Activated T-cell treated with anti-CD3 and anti-CD28 coated beads for 1 hour (primary cell): ENCODE measurements around the gene CCDC69.
A peak's percentile ranks its signal among the peaks of the same experiment; 100 is the strongest.

ENCODE experiments used
- DNase-seq: peaks from one replicate; pipeline ENCODE4 v3.0.0-alpha.2; 2020; ENCODE audit warnings: low read depth

CCDC69 gene

DNA sequence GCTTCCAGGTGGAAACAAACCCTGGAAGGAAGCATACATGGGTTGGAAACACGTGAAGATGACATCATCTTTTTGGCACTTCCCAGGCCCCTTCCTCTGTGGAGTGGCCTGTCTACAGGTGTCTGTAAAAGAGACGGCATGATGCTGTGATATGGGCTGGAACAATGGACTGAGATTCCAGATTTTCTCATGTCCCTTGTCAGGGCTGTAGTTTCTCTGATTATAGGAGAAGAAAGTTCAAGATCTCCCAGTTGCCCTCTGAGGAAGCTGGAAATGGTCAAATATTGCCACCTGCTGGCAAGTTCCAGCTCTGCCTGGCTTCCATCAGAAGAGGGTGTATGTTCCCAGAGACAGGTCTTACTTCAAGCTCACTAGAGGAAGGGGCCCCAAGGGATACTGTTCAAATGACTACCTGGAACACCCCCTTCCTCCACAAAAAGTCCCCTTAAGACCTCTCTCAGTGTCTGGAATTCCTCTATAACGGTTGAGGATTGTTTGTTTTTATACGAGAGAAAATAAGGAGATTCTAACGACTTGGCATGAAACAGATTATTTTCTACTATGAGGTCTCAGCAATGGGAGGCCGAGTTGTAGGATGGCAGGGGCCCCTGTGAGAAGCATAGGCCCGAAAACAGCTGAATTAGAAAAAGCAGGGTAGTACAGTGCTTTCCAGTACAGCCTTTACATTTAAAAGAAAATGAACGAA is 59.1 kb downstream of the CCDC69 start:
- peak; percentile 66 for DNase-seq

DNA sequence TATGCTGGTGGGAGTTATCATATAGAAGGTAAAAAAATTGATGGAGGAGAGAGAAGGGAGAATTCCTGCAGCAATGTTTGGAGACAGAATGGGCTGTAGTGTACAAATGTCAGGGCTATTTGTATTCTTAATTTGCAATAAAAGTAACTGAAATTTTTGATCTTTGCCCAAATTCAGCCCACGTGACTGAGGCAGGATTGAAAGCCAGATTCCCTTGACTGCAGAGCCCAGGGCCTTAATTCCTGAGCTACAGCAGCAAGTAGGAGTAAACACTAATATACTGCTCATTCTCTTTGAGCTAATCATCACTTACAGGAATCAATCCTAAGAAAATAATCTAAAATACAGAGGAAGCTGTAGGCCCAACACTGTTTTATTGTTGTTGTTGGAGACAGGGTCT is 61.1 kb downstream of the CCDC69 start:
- no peak for DNase-seq

DNA sequence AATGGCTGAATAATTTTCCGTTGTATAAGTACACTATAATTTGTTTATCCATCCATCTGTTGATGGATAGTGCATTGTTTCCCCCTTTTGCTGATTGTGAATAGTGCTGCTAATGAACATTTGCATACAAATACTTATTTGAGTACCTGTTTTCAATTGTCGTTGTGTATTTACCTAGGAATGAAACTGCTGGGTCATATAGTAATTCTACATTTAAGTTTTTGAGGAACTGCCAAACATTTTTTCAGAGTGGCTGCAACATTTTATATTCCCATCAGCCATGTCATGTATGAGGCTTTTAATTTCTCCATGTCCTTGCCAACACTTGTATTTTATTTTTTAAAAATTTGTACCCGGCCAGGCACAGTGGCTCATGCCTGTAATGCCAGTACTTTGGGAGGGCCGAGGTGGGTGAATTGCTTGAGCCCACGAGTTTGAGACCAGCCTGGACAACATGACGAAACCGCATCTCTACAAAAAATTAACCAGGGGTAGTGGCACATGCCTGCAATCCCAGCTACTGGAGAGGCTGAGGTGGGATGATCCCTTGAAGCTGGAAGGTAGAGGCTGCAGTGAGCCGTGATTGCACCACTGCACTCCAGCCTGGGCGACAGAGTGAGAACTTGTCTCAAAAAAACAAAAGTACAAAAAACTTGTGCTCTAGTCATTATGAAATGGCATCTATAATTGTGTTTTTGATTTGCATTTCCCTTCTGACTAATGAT is 64.1 kb downstream of the CCDC69 start:
- no peak for DNase-seq

DNA sequence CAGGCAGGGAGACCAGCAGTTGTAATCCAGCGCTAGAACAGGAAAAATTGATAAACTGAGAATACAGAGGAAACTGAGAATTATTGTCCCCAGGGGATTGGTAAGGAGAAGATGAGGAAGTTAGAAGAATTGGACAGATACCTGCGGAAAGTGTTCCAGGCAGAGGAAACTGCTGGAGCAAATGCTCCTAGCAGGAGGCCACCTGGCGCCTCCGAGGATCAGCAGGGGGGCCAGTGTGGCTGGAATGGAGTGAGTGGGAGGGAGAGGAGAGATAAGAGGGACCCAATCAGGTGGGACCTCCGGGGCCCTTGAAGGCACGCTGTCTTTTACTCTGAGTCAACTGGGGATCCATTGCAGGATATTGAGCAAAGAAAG is 65.6 kb downstream of the CCDC69 start:
- no peak for DNase-seq

DNA sequence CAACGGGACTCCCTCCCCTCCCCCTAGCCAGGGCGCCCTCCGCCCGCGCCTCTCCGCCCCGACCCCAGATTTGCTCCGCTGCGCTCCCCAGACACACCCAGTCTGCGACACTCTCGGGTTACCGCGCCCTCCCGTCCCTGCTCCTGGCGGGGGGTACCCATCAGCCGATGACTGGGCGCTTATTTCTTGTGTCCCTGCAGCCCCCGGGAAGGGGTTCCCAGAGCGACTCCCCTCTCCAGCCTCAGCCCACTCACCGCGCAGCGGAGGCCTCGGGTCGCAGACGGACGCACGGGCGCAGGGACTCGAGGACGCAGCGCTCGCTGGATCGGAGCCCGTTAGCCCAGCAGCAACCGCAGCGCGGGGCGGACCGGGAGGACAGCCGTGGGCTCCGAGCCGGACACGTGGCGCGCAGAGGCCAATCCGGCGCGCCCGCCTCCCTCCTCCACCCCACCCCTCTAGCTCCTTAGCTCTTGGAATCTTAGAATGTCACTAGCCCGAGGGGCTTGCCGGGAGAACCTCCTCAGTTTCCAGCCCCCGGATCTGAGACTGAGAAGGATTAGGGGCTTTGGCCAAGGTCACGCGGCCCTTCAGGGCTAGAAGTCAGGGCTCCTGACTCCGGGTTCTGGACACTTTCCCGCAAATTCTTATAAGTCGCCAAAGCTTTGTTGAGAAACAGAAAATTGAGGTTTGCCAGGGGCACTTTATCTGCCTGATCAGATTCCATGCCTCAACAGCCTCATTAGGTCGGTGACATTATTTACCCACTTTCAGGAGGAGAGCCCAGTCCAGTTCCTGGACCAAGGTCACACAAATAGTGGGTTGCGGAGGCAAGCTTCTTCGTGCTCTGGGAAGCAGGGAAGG is 66.2 kb downstream of the CCDC69 start, which contains the start of gene ANXA6:
Gene ANXA6, minus strand, starts transcription at position 354 of the 861 bp plus-strand sequence. CDS start 9,878 bp downstream, outside the sequence.
- DNase-seq: peak; percentile 51

DNA sequence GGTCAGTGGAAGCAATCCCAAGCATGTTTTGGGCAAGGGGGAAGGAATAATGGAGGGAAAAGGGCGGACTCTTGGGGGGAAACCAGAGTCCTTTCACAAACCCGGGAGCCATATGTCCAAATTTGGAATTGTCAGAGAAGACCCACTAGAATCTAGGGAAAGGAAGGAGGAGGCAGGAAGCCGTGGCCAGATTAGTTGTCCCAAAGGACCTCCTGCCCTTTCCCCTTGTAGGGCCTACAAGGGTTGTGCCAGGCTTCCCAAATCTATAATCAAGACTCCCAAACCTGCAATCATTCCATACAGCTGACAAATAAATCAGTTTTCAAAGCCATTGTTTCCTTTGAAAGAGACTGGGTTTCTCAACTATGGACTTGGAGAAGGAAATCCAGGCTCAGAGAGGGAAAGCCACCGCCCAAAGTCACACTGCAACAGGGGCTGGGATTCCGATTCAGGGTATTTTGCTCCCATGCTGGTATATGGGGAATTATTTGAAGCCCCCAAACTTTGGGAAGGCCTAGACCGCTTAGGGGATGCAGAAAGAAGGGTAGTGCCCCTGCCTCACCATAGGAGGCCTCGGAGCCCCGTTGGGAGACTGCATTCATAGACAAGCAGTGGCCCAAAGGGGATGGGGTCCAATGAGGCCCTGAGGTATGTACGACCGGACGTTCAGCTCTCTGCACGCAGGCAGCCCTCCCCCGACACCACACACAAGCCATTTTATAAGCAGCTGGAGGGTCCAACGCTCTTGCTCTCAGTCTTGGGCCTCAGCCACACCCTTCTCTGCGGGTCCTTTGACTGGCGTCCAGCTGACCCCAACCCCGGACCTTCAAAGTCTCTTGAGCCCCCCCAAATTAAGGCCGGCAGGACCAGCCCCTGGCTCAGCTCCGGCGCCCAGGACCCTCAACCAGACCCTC is 67.1 kb downstream of the CCDC69 start:
- DNase-seq: no peak

DNA sequence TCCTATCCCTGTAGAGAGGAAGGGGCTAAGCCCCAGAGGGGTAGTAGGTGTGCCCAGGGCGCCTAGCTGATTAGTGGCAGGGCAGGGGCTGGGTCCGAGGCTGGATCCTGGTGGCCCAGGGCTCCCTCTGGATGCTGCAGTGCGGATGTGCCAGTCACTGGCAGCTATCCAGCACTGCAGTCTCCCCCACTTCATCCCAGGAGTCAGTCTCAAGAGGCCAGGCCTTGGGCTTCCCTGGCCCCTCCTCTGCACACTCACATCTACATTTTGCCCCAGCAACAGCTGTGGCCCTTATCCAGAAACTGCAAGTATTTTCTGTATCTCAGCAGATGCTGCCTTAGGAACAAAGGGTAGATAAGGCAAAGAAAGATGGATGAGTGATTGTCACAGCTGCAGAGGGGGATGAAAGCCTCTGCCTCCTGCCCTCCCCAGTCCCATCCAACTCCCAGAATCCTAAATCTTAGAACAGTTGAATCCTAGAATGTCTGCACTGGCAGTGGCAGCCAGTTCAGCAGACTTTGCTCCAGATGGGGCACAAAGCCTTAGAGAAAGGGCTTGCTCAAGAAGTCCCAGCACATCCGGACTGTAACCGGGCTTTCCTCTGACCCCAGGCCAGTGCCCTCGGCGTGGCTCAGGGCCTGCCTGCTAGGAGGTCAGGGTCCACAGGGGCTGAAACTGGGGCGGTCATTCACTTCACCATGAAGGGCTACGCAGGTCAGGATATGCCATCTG is 68.0 kb downstream of the CCDC69 start:
- DNase-seq: no peak

DNA sequence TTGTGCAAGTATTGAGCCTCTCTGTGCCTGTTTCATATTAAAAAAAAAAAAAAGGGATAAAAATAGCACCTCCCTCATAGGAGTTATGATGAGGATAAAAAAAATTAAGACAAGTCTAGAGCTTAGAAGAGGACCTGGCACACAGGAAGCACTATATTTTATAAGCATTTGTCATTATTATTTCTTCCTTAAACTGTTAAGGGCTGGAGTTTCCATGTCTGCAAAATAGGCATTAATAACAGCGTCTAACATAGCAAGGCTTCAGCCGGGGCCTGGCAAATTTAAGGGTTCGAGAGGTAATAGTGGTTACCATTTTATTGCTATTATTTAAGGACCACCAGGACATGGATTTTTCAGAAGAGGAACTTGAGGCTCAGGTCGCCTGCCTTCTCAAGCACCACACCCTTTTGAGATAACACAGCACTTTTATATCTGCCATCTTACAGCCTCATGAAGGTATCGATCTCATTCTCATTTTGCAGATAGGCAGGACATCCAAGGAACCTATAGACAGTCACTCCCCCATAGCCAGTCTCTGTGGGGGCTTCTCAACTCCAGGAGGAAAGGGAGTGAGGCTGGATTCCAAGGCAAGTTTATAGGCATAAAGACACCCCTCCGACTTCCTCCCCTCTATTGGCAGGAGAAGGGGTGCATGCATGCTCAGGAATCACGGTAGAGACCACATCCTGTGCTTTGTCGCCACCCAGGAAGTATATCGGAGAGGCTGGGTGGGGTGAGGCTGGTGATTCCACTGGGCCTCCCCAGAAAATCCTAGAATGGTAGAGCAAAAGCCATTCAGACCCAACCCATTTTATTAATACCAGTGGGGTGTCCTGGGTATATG is 68.7 kb downstream of the CCDC69 start:
- DNase-seq: peak; percentile 50

DNA sequence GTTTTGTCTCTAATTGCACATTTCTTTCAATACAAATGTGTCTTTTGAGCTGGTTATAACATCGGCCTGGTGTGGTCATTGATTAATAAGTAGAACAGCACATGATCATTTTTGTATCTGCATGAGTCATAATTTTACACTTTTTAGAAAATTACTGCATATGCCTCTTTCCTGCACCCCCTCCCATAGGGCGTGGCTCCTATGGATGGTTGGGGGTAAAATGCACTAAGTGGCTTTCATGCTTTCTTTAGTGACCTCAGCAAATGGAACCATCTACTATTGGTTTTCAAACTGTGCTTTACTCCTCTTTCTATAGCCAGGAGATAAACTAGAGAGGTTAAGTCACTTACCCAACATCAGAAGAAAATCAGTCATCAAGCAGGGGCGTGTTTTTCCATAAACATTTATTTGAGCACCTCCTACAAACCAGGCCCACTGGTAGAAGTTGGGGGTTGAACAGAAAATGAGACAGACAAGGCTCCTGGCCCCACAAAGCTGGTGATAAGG is 70.1 kb downstream of the CCDC69 start:
- DNase-seq: no peak

DNA sequence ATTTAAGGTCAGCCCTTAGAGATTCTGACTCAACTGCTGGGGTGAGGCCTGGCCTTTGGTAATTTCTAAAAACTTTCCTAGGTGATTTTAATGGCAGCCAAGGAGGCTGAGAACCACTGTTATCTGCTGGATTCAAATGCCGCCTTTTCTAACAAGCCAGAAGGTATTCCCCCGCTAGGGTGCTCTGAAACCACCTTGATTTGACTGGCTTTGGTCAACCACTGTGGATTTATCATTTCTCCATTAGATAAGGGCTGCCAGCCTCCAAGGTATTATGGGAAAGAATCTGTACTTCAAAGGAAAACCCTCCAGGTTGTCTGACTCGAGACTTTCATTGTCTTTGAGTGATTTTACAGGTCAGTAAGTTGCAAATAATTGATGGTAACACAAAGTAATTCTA is 70.6 kb downstream of the CCDC69 start:
- no peak for DNase-seq

DNA sequence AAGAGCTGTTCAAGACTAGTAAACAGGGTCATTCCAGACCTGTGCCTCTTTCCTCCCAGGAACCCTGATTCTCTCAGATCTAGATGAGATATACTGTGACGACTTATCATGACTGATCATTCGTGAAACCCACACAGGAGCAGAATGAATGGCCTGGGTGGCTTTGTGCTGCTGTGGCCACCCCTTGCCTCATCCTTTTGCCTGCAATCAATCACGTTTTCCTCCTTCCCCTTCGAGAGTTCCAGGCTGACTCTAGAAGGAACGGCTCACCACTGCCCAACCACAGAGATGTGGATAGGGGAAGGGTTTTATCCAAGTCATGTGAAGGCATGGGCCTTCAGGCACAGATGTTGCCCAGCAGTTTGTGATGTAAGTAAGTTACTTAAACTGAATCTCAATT is 72.1 kb downstream of the CCDC69 start:
- DNase-seq: no peak

DNA sequence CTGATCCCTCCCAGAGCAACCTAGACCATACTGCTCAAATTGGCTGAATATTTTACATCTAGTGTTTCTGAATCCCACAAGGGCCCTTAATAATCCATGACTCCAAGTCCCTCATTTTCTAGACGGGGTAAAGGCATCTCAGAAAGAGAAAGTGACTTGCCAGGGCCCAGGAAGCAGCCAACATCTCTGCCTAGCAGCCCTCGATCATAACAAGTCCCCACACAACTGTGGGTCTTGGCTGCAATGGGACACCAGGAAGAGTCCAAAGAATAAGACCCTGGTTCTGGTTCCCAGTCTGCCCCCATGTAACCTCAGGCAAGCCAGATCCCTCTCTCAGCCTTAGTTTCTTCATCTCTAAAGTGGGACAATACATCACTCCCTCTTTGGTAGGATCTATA is 72.6 kb downstream of the CCDC69 start:
- no peak for DNase-seq

DNA sequence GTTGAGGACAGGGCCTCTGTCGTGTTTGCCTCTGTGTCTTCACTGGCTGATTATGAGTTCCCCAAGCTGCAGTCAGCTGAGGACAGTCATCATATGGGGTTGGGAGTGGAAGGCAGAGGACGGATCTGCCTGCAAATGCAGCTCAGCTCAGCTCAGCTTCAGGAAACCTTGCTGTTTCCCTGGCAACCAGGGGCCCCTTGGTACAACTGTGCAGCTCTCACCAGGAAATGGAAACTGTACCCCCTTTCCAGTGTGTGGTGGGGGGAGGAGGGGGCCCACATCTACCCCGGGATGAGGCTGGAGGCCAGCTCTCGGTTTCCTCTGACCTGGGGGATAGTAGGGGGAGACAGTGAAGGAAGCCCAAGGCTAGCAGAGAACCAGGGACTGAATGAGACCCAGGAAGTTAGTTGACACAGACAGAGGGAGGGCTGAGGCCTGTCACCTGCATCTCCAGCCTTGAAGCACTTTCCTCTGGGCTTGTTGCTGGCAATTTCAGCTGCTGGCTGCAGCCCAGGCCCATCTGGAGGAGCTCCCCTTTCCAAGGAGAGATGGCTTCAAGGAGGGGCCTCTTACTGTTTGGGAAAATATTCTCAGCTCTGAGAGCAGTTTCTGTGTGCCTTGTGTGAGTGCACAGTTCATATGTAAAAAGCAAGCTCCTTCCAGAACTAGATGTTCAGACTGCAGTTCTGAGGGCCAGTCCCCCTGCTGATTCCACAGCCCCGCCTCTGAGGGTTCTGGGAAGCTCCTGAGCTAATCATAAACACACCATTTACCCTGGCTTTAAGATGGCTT is 73.2 kb downstream of the CCDC69 start:
- peak; percentile 61 for DNase-seq

DNA sequence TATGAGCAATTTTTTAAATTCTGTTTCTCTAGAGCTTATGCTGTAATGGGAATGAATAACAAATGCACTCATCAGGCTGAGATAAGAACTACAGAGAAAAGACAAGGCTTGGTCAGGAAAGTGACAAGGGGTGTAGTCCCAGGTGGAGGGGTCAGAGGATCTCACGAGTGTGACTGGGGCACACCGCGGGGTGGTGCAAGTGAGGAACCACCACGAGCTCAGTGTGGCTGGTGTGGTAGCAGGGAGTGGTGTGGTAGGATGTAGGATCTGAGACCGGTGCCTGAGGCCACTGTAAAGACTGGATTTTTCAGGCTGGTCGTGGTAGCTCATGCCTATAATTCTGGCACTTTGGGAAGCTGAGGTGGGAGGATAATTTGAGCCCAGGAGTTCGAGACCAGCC is 75.3 kb downstream of the CCDC69 start:
- DNase-seq: no peak

DNA sequence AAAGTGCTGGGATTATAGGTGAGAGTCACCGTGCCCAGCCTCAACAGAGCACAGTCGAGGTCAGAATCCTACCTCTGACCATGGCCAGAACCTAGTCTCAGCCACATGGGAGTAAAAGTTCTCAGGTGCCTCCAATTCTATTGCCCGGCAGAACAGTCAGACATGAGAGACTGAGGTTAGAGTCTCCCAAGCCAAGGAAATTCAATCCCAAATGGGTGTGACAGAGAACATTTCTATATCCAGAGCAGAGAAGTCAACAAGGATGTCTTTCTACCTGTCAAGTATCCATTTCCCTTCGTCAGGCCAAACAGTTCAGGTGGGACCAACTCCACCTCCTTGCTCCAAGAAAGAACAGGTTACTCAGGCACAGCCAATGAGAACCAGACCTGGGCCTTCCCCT is 76.9 kb downstream of the CCDC69 start:
- DNase-seq: no peak

DNA sequence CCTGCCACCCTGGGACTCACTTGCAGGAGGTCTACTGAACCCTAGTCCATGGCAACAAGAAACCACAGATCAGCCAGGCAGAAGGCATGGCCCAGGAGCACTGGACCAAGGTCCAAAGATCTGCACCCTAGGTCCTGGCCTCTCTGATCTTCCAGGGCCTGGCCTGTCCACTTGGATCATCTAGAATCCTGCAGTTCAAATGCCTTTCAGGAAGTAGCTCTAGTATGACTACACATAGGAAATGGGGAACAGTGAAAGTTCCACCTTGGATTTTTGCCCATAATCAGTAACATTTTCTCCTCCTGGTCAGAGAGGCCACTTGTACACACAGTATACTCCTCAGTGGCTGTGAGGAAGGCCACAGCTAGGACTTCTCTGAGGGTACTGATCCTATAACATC is 77.8 kb downstream of the CCDC69 start:
- no peak for DNase-seq

DNA sequence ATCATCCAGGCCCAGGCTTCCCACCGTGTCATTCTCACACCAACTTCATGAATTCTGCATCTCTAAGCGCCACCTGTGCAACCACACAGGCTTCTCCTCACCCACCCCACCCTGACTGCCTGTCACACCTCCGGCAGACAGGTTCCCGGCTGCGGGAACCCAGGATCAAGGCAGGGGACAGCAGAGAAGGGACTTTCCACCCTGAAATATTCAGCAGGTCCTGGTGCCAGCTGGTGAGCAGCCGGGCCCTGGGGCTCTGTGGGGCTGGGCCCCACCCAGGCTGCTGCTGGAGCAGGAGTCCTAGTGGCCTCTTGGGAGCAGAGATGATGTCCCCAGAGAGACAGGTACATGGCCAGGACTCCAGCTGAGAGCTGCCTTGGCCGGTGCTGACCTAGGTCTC is 79.0 kb downstream of the CCDC69 start:
- DNase-seq: no peak

DNA sequence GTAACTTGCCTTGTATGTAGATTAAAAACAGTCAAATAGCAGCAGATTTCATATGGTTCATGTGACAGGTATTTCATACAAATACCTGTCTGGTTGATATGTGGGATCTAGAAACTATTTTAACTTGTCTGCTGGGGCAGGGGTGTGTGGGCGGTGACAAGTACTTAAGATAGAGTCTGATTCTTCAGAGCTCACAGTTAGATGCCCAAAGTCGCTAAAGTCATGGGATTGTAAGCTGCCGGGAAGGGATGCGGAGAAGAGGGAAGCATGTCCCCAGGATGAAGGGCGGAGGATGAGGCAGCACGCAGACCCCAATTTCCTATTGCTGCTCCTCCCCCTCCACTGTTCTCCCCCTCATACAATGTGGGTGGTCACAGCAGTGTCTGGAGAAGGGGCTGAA is 79.6 kb downstream of the CCDC69 start:
- no peak for DNase-seq

DNA sequence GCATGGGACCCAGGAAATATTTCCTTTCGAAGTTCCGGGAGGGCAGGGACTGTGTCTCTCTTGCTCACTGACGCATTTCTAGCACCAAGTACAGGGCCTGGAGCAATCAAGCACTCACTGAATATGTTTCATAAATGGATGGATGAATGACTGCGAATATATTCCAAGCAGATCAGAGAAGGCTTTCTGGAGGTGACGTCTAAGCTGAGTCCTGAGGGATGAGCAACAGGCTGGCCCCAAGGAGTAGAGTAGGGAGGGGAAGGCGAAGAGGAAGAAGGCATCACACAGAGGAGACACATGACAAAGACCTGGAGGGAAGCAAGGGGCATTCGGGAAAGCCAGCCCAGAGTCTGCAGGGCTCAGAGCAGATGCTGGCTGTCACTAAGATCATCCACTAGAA is 80.2 kb downstream of the CCDC69 start:
- DNase-seq: no peak
